GM18951 (cell line): ENCODE measurements around the gene SBSN.

Experiments used
- POLR2A ChIP-seq: IDR thresholded peaks from 4 replicates; pipeline ENCODE4 v1.6.1; 2011; ENCODE audit warnings: mild to moderate bottlenecking; ENCODE audit not compliant: insufficient read length, insufficient read depth; ENCODE audit errors: extremely low read depth
- in situ Hi-C: fragments of 300-500 bp; cut with MboI; formaldehyde crosslinking; loops from one replicate; pipeline ENCODE4 v1.12.0; 2022; ENCODE audit warnings: low sequenced_read_pairs, mixed read lengths, inconsistent platforms; ENCODE audit not compliant: unreplicated experiment

The SBSN gene

DNA sequence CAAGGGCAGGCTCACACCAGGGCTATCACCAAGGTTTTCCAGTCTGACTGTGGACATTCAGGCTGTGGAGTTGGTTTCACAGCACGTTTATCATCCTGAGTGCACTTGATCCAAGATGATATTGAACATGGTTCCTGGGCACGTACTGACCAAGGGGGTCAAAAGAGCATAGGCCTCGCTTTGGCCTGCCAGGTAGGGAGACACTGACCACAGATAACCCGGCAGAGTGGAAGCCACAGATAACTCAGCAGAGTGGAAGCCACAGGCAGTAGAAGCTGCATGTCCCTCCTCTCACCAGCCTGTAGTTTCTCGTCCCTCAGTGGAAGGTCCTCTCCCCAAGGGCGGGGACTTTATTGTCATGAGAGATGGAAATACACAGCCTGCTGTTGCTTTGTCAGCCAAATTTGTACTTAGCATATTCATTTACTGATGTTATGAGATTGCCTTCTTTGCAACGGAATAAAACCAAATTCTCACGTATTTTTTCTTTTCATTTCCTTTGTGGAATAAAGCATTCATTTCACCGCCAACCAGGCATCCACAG, 29.1 kb downstream of the SBSN start:
- in situ Hi-C loops: no loop called here
- TF ChIP-seq POLR2A: no peak

DNA sequence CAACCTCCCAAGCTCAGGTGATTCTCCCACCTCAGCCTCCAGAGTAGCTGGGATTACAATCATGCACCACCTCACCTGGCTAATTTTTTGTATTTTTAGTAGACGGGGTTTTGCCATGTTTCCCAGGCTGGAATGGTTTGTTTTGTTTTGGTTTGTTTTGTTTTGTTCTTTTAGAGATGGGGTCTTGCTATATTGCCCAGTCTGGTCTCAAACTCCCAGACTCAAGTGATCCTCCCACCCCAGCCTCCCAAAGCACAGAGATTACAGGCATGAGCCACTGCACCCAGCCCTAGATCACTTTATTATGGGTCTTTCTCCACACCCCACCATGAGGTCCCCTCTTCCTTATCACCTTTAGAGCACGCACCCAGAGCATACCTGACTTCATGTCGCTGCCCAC, 29.9 kb downstream of the SBSN start:
- in situ Hi-C loops: no loop called here
- TF ChIP-seq POLR2A: no peak

DNA sequence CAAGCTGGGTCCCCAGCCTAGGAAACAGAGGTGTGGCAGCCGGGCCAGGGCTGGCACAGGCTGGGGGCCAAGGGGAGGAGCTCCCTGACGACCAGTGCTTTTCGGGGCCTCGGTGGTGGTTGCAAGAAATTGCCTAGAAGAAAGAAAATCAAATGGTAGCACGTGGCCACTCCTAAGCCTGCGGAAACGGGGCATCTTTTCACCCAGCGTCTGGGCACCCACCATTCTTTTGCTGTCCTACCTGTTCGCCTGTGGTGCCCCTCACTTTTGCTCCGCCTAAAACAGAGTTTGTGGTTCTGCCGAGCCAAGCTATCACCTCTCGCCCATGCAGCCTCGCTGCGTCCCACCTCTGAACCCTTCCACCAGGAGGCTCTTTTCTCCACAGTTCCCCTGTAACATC, 30.7 kb downstream of the SBSN start:
- in situ Hi-C loops: no loop called here
- TF ChIP-seq POLR2A: no peak

DNA sequence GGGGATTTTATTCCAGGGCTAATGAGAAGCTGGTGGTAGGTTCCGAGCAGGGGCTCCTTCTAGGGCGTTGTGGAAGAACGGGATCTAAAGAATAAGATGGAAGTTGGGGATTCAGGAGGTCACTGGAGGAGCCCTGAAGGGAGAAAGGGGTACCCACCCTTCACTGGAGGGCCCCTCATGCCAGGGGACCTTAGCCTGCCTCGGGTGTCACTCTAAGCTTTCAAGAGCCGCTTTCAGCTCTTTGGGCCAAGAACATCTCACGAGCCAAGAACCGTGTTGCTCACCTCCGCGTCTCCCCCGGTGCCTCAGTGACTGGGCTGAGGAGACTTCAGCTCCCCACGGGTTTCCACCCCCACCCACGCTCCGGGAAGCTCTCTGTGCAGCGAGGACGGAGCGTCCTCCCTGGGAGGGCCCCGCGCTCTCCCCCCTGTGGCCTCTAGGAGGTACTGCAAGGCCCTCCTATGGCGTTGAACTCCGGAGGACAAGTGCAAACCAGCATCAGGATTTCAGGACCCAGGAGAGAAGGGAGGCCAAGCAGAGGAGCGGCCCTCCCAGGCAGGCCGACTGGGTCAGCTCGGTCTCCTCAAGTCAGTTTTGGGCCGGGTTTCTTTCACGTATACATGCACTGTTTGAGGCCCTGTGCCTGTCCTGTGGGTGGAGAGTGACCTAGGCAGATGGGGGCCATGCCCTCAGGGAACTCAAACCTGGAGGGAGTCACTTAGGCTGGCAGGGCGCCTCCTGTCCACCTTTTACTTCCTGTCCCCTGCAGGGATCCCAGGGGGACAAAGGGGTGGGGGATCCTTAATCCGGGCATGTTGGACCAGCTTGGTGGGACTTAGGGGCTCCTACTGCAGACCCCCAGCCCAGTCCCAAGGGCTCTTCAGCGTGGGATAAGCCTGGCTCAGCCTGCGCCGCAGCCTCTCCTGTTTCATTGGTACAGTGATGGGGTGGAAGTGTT, 32.7 kb downstream of the SBSN start:
- in situ Hi-C loops: no loop called here
- TF ChIP-seq POLR2A: no peak

DNA sequence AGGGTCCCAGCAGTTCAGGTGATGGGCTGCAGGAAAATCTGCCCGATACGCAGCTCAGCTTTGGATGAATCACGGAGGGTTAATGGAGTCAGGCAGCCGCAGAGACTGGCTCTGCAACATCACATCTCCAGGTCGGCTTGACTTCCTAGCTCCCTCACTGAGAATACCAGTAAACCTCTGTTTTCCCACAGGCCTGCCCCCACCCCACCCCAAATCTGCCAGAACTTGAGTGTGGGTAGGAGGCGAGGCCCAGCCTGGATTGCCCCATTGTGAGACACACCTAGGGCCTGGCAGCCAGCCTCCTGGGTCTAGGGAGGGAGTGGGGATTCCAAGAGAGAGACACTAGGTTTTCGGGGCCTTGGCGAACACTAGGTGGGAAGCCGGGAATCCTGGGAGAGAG, 34.1 kb downstream of the SBSN start:
- in situ Hi-C loops: no loop called here
- TF ChIP-seq POLR2A: no peak

DNA sequence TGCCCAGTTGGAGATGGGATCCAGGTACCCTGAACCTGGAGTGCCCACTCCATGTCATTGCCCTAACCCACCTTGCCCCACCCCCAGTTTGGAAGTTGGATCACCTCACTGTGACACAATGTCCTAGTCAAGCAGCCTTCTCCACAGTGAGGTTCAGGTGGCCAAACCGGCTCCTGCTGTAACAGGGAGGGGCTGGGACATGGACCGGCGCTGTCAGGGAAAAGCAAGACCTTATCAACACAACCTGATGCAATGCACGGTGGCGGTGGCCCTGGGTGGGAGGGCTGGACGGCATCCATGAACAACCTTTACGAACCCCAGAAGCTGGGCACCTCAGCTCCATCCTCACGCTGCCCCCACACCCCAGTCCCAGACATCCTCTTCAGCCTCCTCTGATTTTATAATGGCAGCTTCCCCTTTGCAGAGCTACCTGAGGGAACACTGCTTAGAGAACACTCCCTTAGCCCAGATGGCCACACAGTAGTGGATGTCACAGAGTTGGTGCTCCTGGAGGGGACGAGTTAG, 36.2 kb downstream of the SBSN start:
- no peak for TF ChIP-seq POLR2A
- in situ Hi-C loops: no loop called here

DNA sequence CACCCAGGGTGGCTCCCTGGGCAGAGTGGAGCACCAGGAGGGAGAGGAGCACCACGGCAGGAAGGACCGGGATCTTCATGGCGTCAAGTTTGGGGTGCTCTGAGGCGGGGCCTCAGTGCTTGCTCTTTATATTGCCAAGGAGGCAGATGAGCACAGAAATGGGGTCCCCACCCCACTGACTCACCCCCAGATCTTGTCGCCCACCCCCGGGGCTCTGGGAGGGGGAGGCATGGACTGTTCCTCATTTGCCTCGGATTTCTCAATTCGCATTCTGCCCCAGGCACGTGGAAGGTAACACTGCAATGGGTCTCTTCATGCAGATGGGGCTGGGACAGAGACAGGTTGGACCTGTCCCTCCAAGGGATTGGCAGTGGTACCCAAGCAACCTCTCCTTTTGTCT, 37.7 kb downstream of the SBSN start, which contains the start of gene KRTDAP:
Gene KRTDAP (minus strand): TSS at position 101 of the 400 bp plus-strand sequence. CDS start 22 bp downstream, at position 79.
- no peak for TF ChIP-seq POLR2A
- in situ Hi-C loops: no loop called here

DNA sequence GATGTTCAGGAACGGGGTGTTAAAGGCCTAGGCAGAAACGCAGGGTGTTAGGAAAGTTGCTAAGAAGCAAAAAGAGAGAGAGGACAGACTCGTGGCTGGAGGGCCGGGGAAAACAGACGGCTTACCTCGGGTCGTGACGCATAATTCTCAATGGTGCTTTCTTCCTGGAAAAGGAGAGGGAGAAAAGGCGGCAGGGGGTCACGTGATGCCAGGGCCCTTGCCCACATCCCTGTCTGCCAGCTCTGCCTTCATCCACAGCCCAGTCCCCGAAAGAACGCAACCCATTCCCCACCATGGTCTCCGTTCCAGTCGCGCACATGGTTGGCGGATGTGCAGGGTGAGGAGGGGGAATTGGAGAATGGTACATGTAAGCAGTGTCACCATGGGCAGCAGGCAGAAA, 39.4 kb downstream of the SBSN start:
- no peak for TF ChIP-seq POLR2A
- in situ Hi-C loops: no loop called here

DNA sequence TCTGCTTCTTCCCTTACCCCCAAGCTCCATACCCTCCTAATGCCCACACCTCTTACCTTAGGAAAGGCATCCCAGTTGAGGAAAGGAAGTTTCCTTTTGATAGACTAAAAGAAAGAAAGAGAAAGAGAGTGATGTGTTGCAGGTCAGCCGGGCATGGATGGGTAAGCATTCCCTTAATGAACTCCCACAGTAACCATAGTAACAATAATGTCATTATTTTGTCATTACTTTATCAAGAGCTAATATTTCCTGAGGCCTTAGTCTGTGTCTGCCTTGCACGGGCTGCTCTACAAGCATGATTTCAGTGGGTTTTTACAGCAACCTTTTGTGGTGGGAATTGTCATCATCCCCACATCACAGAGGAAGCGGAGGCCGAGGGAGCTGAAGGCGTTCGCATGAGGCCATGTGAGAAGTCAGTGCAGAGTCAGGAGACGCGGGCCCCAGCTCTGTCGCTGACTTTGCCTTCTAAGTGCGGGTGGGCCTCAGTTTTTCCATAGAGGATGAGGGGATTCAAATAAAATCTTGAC, 40.4 kb downstream of the SBSN start:
- in situ Hi-C loops: no loop called here
- TF ChIP-seq POLR2A: no peak

DNA sequence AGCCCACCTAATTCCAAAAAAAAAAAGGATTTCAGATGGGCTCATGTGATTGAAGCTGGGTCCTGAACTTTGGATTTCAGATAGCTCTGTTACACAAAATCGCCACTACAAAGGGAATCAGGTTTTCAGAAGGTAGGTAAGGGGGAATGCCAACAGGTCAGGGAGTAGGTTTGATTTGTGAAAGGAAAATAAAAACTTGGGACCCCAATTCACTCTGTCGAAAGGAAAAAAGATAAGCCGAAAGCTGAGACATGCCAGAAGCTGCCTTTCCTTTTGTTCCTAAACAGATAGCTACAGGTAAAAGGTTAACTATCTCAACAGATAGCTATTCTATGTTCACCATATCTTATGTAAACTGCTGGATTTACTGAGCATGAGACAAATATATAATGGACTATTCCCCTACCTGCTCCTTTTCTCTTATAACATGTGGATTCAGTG, 41.8 kb downstream of the SBSN start:
- no peak for TF ChIP-seq POLR2A
- in situ Hi-C loops: no loop called here

DNA sequence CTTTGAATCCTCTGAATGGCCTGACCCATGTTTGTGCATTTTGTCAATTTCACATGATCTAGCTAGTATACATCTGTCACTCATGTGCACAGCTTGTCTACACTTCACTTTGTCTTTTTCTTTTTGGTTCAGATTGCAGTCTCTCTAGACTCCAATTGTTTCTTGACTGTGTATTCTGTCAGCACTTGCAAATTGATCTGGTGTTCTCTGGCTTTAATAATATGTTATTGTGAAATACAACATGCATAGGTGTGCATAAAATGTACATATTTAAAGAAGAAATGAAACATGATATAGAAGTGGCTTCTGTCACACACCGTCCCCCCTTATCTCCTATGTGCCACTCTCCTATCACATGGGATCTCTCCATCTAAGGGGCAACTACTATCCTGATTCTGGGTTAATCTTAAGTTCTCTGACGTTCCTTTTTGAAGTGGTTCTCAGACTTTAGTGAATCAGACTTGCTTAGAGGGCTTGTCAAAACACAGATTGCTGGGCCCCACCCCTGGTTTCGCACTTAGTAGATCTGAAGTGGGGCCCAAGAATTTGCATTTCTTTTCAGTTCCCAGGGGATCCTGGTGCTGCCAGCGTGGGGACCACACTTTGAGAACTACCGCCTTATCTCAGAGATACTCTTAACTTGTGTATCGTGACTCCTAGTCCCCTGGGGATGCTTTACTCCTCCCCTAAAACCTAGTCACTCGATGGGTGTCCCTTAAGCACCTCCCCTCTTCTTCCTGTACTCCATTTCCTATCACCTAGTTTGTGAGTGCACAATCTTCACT, 43.7 kb downstream of the SBSN start:
- in situ Hi-C loops: no loop called here
- TF ChIP-seq POLR2A: no peak

DNA sequence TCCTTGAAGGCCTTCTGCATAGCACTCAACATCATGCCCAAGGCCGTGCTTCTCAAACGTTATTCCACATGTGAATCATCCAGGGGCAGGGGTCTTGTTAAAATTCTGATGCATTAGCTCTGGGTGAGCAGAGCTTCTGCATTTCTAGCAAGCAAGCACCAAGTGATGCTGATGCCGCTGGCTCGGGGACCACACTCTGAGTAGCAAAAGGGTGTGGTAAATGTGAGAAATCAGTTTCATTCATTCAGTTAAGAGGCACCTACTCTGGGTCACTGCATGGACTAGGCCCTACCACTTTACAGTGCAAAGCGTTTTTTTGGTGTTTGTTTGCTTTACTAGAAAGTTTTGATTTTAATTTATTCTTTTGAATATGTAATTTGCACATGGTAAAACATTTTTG, 45.0 kb downstream of the SBSN start:
- in situ Hi-C loops: no loop called here
- no peak for TF ChIP-seq POLR2A
